ENCODE measurements around the gene SLC4A3. TPM values are rescaled to one million over a fixed set of nuclear protein-coding genes. Genes with fewer than 3 reads are reported as not detected.

SLC4A3 gene
- total RNA-seq, 2 experiments from 2014 or later, result 0.16 to 0.20 TPM

GRCh38 chr2:219642465-219643083, 15.1 kb downstream of the SLC4A3 start:
- peaks cover 0 to 7% of the 10 kb centered on the region in 2 experiments for H3K27me3 ChIP-seq (ENCODE audit: control insufficient read depth in 1 of 2, insufficient read depth in 2 of 2, low read length in 2 of 2)
- POLR2A ChIA-PET, result no interaction called here
- H3K27ac Mint-ChIP-seq, result no peak overlapping the region

GRCh38 chr2:219643084-219643473, 15.6 kb downstream of the SLC4A3 start:
- Histone ChIP-seq H3K27ac (ENCODE audit: low read depth in 1 of 2, low read length in 2 of 2) (no peak overlapping the region), H3K4me1 (ENCODE audit: insufficient read depth, low read length) (peaks cover 13% of the 10 kb centered on the region), H3K27me3 (ENCODE audit: control insufficient read depth in 1 of 2, insufficient read depth in 2 of 2, low read length in 2 of 2) (peaks cover under 1 to 7% of the 10 kb centered on the region in 2 experiments), H3K4me3 (ENCODE audit: low read length) (no peak overlapping the region), H3K36me3 (ENCODE audit: insufficient read depth, low read length) (no peaks in the 10 kb centered on the region), H3K9me3 (ENCODE audit: control insufficient read depth in 1 of 2, insufficient read depth in 1 of 2, low read length in 2 of 2) (peaks cover 0 to 3% of the 10 kb centered on the region in 2 experiments)
- ATAC-seq (ENCODE audit: poor library complexity), result no peak
- Mint-ChIP-seq H3K27ac (no peak overlapping the region), H3K4me3 (no peak overlapping the region), H3K36me3 (ENCODE audit: low read depth) (no peaks in the 10 kb centered on the region), H3K9me3 (no peaks in the 10 kb centered on the region), H3K4me1 (ENCODE audit: low read depth) (peaks cover 6% of the 10 kb centered on the region), H3K27me3 (peaks cover 42% of the 10 kb centered on the region)
- TF ChIP-seq, protein P1, sequence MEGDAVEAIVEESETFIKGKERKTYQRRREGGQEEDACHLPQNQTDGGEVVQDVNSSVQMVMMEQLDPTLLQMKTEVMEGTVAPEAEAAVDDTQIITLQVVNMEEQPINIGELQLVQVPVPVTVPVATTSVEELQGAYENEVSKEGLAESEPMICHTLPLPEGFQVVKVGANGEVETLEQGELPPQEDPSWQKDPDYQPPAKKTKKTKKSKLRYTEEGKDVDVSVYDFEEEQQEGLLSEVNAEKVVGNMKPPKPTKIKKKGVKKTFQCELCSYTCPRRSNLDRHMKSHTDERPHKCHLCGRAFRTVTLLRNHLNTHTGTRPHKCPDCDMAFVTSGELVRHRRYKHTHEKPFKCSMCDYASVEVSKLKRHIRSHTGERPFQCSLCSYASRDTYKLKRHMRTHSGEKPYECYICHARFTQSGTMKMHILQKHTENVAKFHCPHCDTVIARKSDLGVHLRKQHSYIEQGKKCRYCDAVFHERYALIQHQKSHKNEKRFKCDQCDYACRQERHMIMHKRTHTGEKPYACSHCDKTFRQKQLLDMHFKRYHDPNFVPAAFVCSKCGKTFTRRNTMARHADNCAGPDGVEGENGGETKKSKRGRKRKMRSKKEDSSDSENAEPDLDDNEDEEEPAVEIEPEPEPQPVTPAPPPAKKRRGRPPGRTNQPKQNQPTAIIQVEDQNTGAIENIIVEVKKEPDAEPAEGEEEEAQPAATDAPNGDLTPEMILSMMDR (IDR thresholded peaks at IDR 0.05), result no peak
- ChIA-PET CTCF (interaction anchor here (0.6 to 1.2 kb wide), 7 partner anchors 8 to 135 kb away, joined by 3 to 5 read pairs (median 3); partner anchors contain the start of gene STK11IP), POLR2A (no interaction called here)
- intact Hi-C loops (cut with DNase I, micrococcal nuclease), result loop anchor here (5.0 to 10.0 kb wide), 3 partner anchors 46 to 241 kb away; partner anchors contain the start of gene STK11IP (in 1 of the 2)
- no peak for DNase-seq

More at GRCh38 chr2:219642465-219643083, 15.1 kb downstream of the SLC4A3 start:
- no peak overlapping the region for H3K4me3 Mint-ChIP-seq
- DNase-seq, result peak; percentile 78 to 95 (median 84)
- peak; percentile 100 for ATAC-seq (ENCODE audit: poor library complexity)
- peaks cover 39% of the 10 kb centered on the region for H3K27me3 Mint-ChIP-seq
- CTCF ChIA-PET, result interaction anchor here (0.6 to 1.2 kb wide), 7 partner anchors 9 to 135 kb away, joined by 3 to 5 read pairs (median 3); partner anchors contain the start of gene STK11IP
- Histone ChIP-seq H3K27ac (ENCODE audit: low read depth in 1 of 2, low read length in 2 of 2) (no peak overlapping the region), H3K4me3 (ENCODE audit: low read length) (no peak overlapping the region), H3K4me1 (ENCODE audit: insufficient read depth, low read length) (peaks cover 13% of the 10 kb centered on the region), H3K9me3 (ENCODE audit: control insufficient read depth in 1 of 2, insufficient read depth in 1 of 2, low read length in 2 of 2) (peaks cover 0 to 3% of the 10 kb centered on the region in 2 experiments), H3K36me3 (ENCODE audit: insufficient read depth, low read length) (no peaks in the 10 kb centered on the region)
- H3K9me3 Mint-ChIP-seq, result no peaks in the 10 kb centered on the region
- TF ChIP-seq, protein P1 (IDR thresholded peaks at IDR 0.05), result peak; percentile 99
- intact Hi-C loops (cut with DNase I, micrococcal nuclease), result loop anchor here (1.0 to 10.0 kb wide), 4 partner anchors 45 to 240 kb away; partner anchors contain the start of gene STK11IP (in 1 of the 2)
- peaks cover 6% of the 10 kb centered on the region for H3K4me1 Mint-ChIP-seq (ENCODE audit: low read depth)
- no peaks in the 10 kb centered on the region for H3K36me3 Mint-ChIP-seq (ENCODE audit: low read depth)

DNA sequence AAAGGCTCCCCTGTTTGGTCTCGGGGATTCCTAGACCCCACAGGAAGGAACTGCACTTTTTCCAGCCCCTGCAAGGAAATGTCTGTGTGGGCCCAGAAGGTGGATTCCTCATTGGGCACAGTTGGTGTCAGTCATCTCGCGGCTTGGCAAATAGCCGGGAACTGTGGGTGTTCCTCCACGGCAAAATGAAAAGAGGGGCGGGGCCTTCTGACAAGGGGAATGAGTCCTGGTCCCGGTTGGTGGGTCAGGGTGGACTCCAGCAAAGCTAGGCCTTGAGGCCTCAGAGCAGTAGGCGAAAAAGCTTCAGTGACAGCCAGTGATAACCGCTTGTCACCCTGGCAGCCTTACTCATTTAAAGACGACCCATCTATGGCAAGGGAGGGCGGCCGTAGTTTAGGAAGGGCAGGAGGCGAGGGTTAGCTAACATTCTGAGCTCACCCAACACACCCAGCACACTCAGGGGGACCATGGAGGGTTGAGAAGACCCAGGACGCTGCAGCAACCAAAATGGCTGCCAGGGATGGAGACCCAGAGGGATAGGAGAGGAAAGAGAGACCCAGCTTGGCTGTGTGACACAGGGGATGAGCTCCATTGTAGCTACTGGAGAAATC, 16.5 kb downstream of the SLC4A3 start:
- peaks cover 47% of the 10 kb centered on the region for H3K27me3 Mint-ChIP-seq
- no peak overlapping the region for H3K27ac ChIP-seq (ENCODE audit: low read depth in 1 of 2, low read length in 2 of 2)
- H3K27ac Mint-ChIP-seq, result no peak overlapping the region
- no peak overlapping the region for H3K4me3 ChIP-seq (ENCODE audit: low read length)
- intact Hi-C loops (cut with DNase I, micrococcal nuclease), result loop anchor here (5.0 to 10.0 kb wide), 3 partner anchors 47 to 242 kb away; partner anchors contain the start of gene STK11IP (in 1 of the 2)
- ChIA-PET CTCF (no interaction called here), POLR2A (no interaction called here)
- H3K27me3 ChIP-seq (ENCODE audit: control insufficient read depth in 1 of 2, insufficient read depth in 2 of 2, low read length in 2 of 2), result peaks cover 8 to 12% of the 10 kb centered on the region in 2 experiments
- H3K9me3 ChIP-seq (ENCODE audit: control insufficient read depth in 1 of 2, insufficient read depth in 1 of 2, low read length in 2 of 2), result peaks cover 0 to 3% of the 10 kb centered on the region in 2 experiments
- H3K4me3 Mint-ChIP-seq, result no peak overlapping the region
- H3K36me3 Mint-ChIP-seq (ENCODE audit: low read depth), result no peaks in the 10 kb centered on the region
- TF ChIP-seq, protein P1 (IDR thresholded peaks at IDR 0.05), result no peak
- no peaks in the 10 kb centered on the region for H3K36me3 ChIP-seq (ENCODE audit: insufficient read depth, low read length)
- H3K4me1 Mint-ChIP-seq (ENCODE audit: low read depth), result peaks cover 6% of the 10 kb centered on the region
- DNase-seq, result peak in 1 of 14 experiments; percentile 21
- H3K4me1 ChIP-seq (ENCODE audit: insufficient read depth, low read length), result peaks cover 13% of the 10 kb centered on the region
- H3K9me3 Mint-ChIP-seq, result no peaks in the 10 kb centered on the region
- ATAC-seq (ENCODE audit: poor library complexity), result no peak

Measured in CD4-positive, alpha-beta T cell (primary cell).